Prostate gland (tissue), 2 donors: ENCODE data around the gene FAM193A.

Experiments
- POLR2AphosphoS5 ChIP-seq: sonication (generic); formaldehyde crosslinking; IDR thresholded peaks from one replicate; pipeline ENCODE4 v1.6.1; 2017; ENCODE audit warnings: antibody characterized with exemption
- TF ChIP-seq, protein P1 (sequence below), 4 experiments: fragments of 200-600 bp in 2 of 4; fragments of 450-650 bp in 2 of 4; sonication (generic) in 2 of 4; IDR thresholded peaks; 1 replicate in 3 of 4; 2 replicates in 1 of 4; pipeline ENCODE4 v1.5.1; 2016 to 2019; ENCODE audit warnings: antibody characterized with exemption in 4 of 4, mild to moderate bottlenecking in 2 of 4, moderate library complexity in 2 of 4

DNA sequence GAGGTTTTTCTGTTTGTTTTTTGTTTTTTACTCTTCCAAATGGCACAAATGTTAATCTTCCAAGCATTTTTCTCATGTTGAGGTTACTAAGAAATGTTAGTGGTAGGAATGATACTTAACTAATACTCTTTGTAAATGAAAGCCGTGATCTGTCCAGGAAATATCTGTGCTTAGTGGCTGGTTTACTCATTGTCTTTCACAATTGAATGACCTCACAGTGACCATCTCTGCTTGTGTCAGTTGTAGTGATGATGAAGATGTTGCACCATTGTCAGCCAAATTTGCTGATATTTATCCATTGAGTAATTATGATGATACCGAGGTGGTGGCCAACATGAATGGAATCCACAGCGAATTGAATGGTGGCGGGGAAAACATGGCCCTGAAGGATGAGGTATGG is 126.2 kb downstream of the FAM193A start:
- TF ChIP-seq, protein P1, sequence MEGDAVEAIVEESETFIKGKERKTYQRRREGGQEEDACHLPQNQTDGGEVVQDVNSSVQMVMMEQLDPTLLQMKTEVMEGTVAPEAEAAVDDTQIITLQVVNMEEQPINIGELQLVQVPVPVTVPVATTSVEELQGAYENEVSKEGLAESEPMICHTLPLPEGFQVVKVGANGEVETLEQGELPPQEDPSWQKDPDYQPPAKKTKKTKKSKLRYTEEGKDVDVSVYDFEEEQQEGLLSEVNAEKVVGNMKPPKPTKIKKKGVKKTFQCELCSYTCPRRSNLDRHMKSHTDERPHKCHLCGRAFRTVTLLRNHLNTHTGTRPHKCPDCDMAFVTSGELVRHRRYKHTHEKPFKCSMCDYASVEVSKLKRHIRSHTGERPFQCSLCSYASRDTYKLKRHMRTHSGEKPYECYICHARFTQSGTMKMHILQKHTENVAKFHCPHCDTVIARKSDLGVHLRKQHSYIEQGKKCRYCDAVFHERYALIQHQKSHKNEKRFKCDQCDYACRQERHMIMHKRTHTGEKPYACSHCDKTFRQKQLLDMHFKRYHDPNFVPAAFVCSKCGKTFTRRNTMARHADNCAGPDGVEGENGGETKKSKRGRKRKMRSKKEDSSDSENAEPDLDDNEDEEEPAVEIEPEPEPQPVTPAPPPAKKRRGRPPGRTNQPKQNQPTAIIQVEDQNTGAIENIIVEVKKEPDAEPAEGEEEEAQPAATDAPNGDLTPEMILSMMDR (IDR thresholded peaks at IDR 0.05) = no peak
- no peak for TF ChIP-seq POLR2AphosphoS5
